Small intestine (tissue), 7 donors: ENCODE data around the gene OMA1. TPM values are rescaled to one million over a fixed set of nuclear protein-coding genes. Genes with fewer than 3 reads are reported as not detected.
"Not testable (repeated sequence)": the region's sequence is repeated elsewhere in the genome, so short reads cannot be mapped to it uniquely, and the experiment has no call there.

ENCODE experiments used
- DNase-seq, 2 donors: peaks; one replicate each; pipeline versions ENCODE4 v3.0.0 to v3.0.0-alpha.2; 2013
- FAIRE-seq: peaks from 2 replicates; lab custom pipeline; 2012; peaks lifted over from hg19 to GRCh38; lab: Jason Lieb, UNC
- H3K27ac ChIP-seq, 3 donors: one replicate each; pipeline ENCODE4 v1.5.1; 2013; ENCODE audit warnings: low read length in 2 of 3, mild to moderate bottlenecking in 2 of 3, control low read depth in 1 of 3, inconsistent platforms in 1 of 3, low read depth in 1 of 3, moderate library complexity in 1 of 3
- H3K27me3 ChIP-seq, 3 donors: one replicate each; pipeline ENCODE4 v1.6.1; 2013; ENCODE audit warnings: low read length in 3 of 3, inconsistent platforms in 1 of 3; ENCODE audit not compliant: control insufficient read depth in 3 of 3, insufficient read depth in 3 of 3
- H3K36me3 ChIP-seq, 3 donors: one replicate each; pipeline ENCODE4 v1.6.1; 2013; ENCODE audit warnings: low read length in 3 of 3, inconsistent platforms in 1 of 3, low read depth in 1 of 3, mild to moderate bottlenecking in 1 of 3, moderate library complexity in 1 of 3; ENCODE audit not compliant: control insufficient read depth in 3 of 3, insufficient read depth in 2 of 3
- H3K4me1 ChIP-seq, 3 donors: one replicate each; pipeline ENCODE4 v1.6.1; 2013; ENCODE audit warnings: low read length in 2 of 3, inconsistent platforms in 1 of 3, low read depth in 1 of 3, mild to moderate bottlenecking in 1 of 3, moderate library complexity in 1 of 3; ENCODE audit not compliant: control insufficient read depth in 3 of 3, insufficient read depth in 2 of 3
- H3K4me3 ChIP-seq, 3 donors: one replicate each; pipeline ENCODE4 v1.5.1; 2013; ENCODE audit warnings: low read length in 3 of 3, control low read depth in 1 of 3, inconsistent platforms in 1 of 3, low read depth in 1 of 3, mild to moderate bottlenecking in 1 of 3, moderate library complexity in 1 of 3
- H3K9me3 ChIP-seq, 2 donors: one replicate each; pipeline ENCODE4 v1.6.1; 2013; ENCODE audit warnings: low read depth in 1 of 2, low read length in 1 of 2; ENCODE audit not compliant: control insufficient read depth in 2 of 2, insufficient read depth in 1 of 2
- WGBS, 3 donors: extraction: QIAGEN DNeasy Blood & Tissue Kit; methylation state at CpG; one replicate each; pipeline ENCODE4 v1.1.7; 2013; 5-methylcytosine and 5-hydroxymethylcytosine counted together
- polyA plus RNA-seq, 4 donors: library from polyadenylated mRNA; stranded (reverse) in 3 of 4; unstranded in 1 of 4; fragments of 200-250 nt in 3 of 4; fragments of 120-200 nt in 1 of 4; gene quantifications; one replicate each; pipeline versions ENCODE4 v1.2.1 to v1.2.3, GENCODE V29; 2013
- donor health status: healthy with polysubstance abuse.
- donor health status: control.
- donor health status: control.
- donor health status: Bipolar disorder and iron deficiency.
- donor health status: healthy.

The OMA1 gene
- polyA plus RNA-seq, 4 donors = 7.3 to 39.9 (median 12.3) TPM

GRCh38 chr1:58571616-58572015 lies 25.1 kb upstream of the OMA1 start:
- Histone ChIP-seq H3K27ac (no peak overlapping the region), H3K4me3 (no peak overlapping the region), H3K4me1 (no peaks in the 10 kb centered on the region), H3K36me3 (no peaks in the 10 kb centered on the region), H3K27me3 (peaks cover 0 to 18% (median 15%) of the 10 kb centered on the region in 3 donors), H3K9me3 (no peaks in the 10 kb centered on the region)
- DNase-seq (no peak), FAIRE-seq (no peak)

- no peaks in the 10 kb centered on the region for H3K9me3 ChIP-seq
- no peak overlapping the region for H3K4me3 ChIP-seq
- FAIRE-seq = no peak
- H3K27ac ChIP-seq = no peak overlapping the region
- H3K36me3 ChIP-seq = no peaks in the 10 kb centered on the region
- peaks cover 0 to 10% (median 8%) of the 10 kb centered on the region in 3 donors for H3K27me3 ChIP-seq
- no peaks in the 10 kb centered on the region for H3K4me1 ChIP-seq
- DNase-seq = no peak
- 88 to 95% (median 93%) methylated on average over 2 of the region's 2 CpGs for WGBS, 3 donors
Observed at GRCh38 chr1:58570817-58571216, 24.3 kb upstream of the OMA1 start.

GRCh38 chr1:58570094-58570493 lies 23.6 kb upstream of the OMA1 start:
- H3K9me3 ChIP-seq = no peaks in the 10 kb centered on the region
- no peaks in the 10 kb centered on the region for H3K4me1 ChIP-seq
- no peak for FAIRE-seq
- H3K27me3 ChIP-seq = peaks cover 0 to 4% (median 3%) of the 10 kb centered on the region in 3 donors
- H3K27ac ChIP-seq = no peak overlapping the region
- H3K4me3 ChIP-seq = no peak overlapping the region
- H3K36me3 ChIP-seq = no peaks in the 10 kb centered on the region
- DNase-seq = peak; percentile 37 to 61

GRCh38 chr1:58568911-58569310 lies 22.4 kb upstream of the OMA1 start:
- 38 to 71% (median 59%) methylated on average over 5 of the region's 5 CpGs for WGBS, 3 donors
- Histone ChIP-seq H3K9me3 (no peaks in the 10 kb centered on the region), H3K27me3 (peaks cover 0 to 3% (median 0%) of the 10 kb centered on the region in 3 donors), H3K36me3 (no peaks in the 10 kb centered on the region), H3K4me1 (no peaks in the 10 kb centered on the region), H3K4me3 (no peak overlapping the region), H3K27ac (no peak overlapping the region)
- FAIRE-seq = no peak
- no peak for DNase-seq

GRCh38 chr1:58568271-58568860 lies 21.8 kb upstream of the OMA1 start:
- 66 to 82% (median 80%) methylated on average over 4 of the region's 4 CpGs for WGBS, 3 donors
- H3K4me1 ChIP-seq = no peaks in the 10 kb centered on the region
- no peak overlapping the region for H3K27ac ChIP-seq
- no peak overlapping the region for H3K4me3 ChIP-seq
- DNase-seq (no peak), FAIRE-seq (no peak)
- peaks cover 0 to 3% (median 0%) of the 10 kb centered on the region in 3 donors for H3K27me3 ChIP-seq
- no peaks in the 10 kb centered on the region for H3K36me3 ChIP-seq
- H3K9me3 ChIP-seq = no peaks in the 10 kb centered on the region

- Histone ChIP-seq H3K36me3 (no peaks in the 10 kb centered on the region), H3K27me3 (no peaks in the 10 kb centered on the region), H3K4me3 (no peak overlapping the region), H3K27ac (no peak overlapping the region), H3K4me1 (no peaks in the 10 kb centered on the region), H3K9me3 (no peaks in the 10 kb centered on the region)
- 73 to 94% (median 81%) methylated on average over 3 of the region's 3 CpGs for WGBS, 3 donors
- FAIRE-seq (no peak), DNase-seq (no peak)
Observed at GRCh38 chr1:58566339-58566738, 19.8 kb upstream of the OMA1 start.

- H3K36me3 ChIP-seq, H3K27me3 ChIP-seq, H3K4me1 ChIP-seq, H3K4me3 ChIP-seq, H3K9me3 ChIP-seq, DNase-seq, FAIRE-seq, H3K27ac ChIP-seq: not testable (repeated sequence)
- WGBS, 3 donors = 85 to 92% (median 88%) methylated on average over 1 of the region's 1 CpG
Observed at GRCh38 chr1:58563715-58564114, 17.2 kb upstream of the OMA1 start.

GRCh38 chr1:58561633-58562032 lies 15.1 kb upstream of the OMA1 start:
- H3K27me3 ChIP-seq = no peaks in the 10 kb centered on the region
- DNase-seq = no peak
- 67 to 77% (median 71%) methylated on average over 6 of the region's 6 CpGs for WGBS, 3 donors
- H3K4me1 ChIP-seq = no peaks in the 10 kb centered on the region
- peaks cover 0 to 5% of the 10 kb centered on the region in 2 donors for H3K9me3 ChIP-seq
- H3K27ac ChIP-seq = no peak overlapping the region
- no peak overlapping the region for H3K4me3 ChIP-seq
- H3K36me3 ChIP-seq = no peaks in the 10 kb centered on the region
- no peak for FAIRE-seq

GRCh38 chr1:58555393-58555792 lies 8.9 kb upstream of the OMA1 start:
- Histone ChIP-seq H3K4me3 (no peak overlapping the region), H3K36me3 (no peaks in the 10 kb centered on the region), H3K27me3 (peaks cover 0 to 2% (median 0%) of the 10 kb centered on the region in 3 donors), H3K27ac (no peak overlapping the region), H3K9me3 (peaks cover 0 to 5% of the 10 kb centered on the region in 2 donors), H3K4me1 (no peaks in the 10 kb centered on the region)
- DNase-seq (no peak), FAIRE-seq (no peak)
- WGBS, 3 donors = 87 to 100% (median 97%) methylated on average over 1 of the region's 1 CpG
